Loucy (cell line): Measurements from ENCODE around the gene OR2Z1.

Experiments used
- CTCF ChIP-seq: fragments of 200-600 bp; sonication (generic); conservative IDR thresholded peaks from 2 replicates; pipeline ENCODE4 v1.5.1; 2014; ENCODE audit warnings: mild to moderate bottlenecking, antibody characterized with exemption, low read length
- EZH2phosphoT487 ChIP-seq: fragments of 200-600 bp; IDR thresholded peaks from 2 replicates; pipeline ENCODE4 v1.6.1; 2018; ENCODE audit warnings: antibody characterized with exemption, mild to moderate bottlenecking, moderate library complexity, borderline replicate concordance

GRCh38 chr19:8695501-8695900 is 25.9 kb upstream of the OR2Z1 start:
- TF ChIP-seq CTCF = no peak
- no peak for TF ChIP-seq EZH2phosphoT487
